Stimulated activated CD8-positive, alpha-beta memory T cell treated with anti-CD3 and anti-CD28 coated beads, Interleukin-2, amount 100 ng/mL, for 1 hour (primary cell): ENCODE measurements around the gene CYTH2.
"Not testable (repeated sequence)": the region's sequence is repeated elsewhere in the genome, so short reads cannot be mapped to it uniquely, and the experiment has no call there.

Experiments used
- DNase-seq, 2 donors: peaks; one replicate each; pipeline ENCODE4 v3.0.0-alpha.2; 2020; ENCODE audit warnings: low read depth in 2 of 2

The CYTH2 gene

GRCh38 chr19:48477067-48477685, 8.0 kb downstream of the CYTH2 start:
- no peak for DNase-seq

- no peak for DNase-seq
Measured at GRCh38 chr19:48477698-48478338, 8.6 kb downstream of the CYTH2 start.

- no peak for DNase-seq
Measured at GRCh38 chr19:48478339-48479256, 9.4 kb downstream of the CYTH2 start.

DNA sequence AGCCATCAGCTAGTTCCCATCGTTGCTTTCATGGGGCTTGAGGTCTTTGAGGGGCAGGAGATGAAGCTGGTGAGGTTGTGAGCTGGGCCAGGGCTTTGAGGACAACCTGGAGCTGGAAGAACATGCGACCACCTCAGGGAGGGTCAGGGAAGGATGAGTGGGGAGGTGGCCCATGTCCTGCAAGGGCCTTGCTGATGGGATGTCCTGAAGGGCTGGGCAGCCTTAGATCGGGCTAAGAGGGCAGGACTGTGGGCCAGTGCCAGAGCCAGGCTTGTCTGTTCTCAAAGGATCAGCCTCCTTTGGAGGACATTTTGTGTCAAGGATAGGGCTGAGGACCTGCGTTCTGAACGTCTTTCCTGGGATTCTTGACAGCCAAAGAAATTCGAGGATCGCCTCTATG, 10.5 kb downstream of the CYTH2 start:
- no peak for DNase-seq

- no peak for DNase-seq
Measured at GRCh38 chr19:48480183-48480557, 11.0 kb downstream of the CYTH2 start.

DNA sequence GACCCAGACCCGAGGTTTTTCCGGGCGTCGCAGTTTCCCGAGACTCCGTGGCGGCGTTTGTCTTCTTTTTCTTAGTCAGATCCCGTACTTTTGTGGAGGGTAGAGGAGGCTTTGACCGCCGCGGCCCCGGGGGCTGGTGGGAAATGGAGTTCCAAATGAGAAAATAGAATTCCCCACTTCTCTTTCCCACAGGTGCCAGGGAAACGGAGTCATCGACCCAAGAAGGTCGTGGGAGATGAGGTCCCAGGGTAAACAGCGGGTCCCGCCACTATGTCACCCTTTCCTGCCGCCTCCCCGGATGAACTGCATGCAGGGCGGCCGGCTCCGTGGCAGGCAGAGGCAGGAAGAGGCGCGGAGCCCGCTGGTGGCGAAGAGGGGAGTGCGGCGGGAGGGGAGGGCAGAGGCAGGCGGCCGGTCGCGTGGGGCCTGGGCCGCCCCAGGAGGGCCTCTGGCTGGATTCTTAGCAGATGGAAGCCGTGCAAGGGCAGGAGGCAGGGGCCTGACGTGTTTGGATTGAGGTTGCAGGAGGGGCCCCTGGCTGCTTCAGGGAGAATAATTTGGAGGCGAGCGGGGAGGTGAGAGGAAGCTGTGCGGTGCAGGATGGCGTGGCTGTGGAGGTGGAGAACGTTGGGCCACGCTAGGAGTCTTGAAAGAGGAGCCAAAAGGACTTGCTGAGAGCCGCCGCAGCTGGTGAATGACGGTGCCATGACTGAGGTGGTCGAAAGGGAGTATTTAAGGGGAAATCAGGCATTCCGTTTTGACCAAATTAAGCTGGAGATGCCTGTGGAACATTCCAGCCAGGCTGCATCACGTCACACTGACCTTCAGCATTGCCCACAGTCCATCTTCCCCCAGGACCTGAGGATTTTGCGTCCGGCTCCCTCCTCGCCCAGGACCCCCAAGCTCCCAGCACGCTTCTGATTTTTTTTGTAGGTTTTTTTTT, 11.7 kb downstream of the CYTH2 start:
- peak in 1 of 2 donors; percentile 38 for DNase-seq

GRCh38 chr19:48481846-48482639, 12.9 kb downstream of the CYTH2 start:
- DNase-seq: no peak

- DNase-seq: no peak
Measured at GRCh38 chr19:48483301-48483700, 14.1 kb downstream of the CYTH2 start.

DNA sequence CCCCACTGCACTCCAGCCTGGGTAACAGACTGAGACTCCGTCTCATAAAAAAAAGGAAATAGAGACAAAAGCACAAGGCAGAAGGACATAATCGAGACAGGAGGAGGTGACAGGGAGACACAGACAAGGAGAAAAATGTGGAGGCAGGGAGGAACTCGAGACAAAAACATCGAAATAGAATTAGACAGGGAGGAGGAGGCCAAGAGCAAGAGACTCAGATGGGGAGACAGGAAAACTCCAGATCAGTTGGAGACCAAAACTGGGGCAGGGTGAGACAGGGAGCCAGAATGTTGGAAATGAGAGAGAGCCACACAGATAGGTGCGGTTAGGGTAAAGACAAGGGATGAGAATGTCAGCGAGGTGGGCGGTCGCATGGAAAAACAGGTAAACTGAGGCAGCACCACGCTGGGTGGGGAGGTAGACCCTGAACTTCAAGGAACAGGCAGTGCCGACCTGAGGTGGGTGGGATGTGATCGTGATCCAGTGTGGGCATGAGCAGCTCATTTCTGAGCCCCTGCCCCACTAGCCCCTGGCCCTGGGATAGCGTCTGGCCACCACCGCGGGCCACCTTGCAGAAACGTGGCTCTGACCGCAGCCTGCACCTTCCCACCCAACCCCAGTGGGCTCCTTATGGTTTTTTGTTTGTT, 15.2 kb downstream of the CYTH2 start:
- DNase-seq: no peak

DNA sequence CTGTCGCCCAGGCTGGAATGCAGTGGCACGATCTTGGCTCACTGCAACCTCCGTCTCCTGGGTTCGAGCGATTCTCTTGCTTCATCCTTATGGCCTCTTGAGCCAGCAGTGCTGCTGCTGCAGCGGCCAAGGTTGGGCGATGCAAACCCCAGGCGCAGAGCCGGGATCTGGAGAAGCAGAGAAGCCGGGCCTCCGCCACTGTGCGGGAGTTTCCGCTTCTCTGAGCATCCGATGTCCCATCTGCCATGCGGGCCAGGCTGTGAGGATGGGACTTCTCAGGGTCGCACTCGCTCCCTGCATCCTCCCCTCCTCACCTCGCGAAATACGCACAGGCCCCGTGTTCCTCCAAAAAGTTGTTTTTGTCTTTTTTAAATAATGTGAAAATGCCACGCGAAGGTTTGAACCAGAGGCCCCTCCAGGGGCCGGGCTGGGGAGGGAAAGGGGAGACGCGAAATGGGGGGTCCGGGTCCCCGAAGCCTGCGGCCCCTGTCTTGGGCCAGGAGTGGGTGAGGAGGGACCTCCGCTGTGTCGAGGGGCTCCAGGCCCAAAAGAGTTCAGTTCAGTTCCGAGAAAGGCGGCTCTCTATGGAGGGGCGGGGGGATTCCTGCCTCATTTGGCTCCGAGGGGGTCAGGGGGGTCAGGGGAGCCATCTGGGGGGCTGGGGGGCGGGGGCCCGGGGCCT, 15.9 kb downstream of the CYTH2 start:
- DNase-seq: no peak

DNA sequence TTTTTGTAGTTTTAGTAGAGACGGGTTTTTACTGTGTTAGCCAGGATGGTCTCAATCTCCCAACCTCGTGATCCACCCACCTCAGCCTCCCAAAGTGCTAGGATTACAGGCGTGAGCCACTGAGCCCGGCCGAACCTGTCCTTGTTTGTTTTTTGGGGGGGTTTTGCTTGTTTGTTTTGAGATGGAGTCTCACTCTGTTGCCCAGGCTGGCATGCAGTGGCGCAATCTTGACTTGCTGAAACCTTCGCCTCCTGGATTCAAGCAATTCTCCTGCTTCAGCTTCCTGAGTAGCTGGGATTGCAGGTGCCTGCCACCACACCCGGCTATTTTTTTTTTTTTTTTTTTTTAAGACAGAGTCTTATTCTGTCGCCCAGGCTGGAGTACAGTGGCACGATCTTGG, 17.5 kb downstream of the CYTH2 start:
- not testable (repeated sequence) for DNase-seq

DNA sequence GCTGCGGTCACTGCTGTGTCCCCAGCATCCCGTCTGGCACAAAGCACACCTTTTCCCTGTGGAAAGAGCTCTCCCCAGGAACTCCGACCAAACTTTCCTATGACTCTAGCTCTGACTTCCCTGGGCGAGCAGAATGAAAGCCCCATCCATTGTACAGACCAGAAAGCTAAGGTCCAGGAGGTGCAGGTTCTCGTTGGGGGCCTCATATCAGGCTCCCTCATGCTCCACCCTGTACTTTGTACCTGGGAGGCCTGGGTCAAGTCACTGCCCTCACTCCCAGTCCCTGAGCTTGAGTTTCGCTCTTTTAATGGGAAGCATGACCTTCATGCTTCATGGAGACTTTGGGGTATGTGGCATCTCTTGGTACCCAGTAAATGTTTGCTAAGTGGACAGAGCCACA, 18.4 kb downstream of the CYTH2 start:
- DNase-seq: no peak

- no peak for DNase-seq
Measured at GRCh38 chr19:48487948-48488347, 18.8 kb downstream of the CYTH2 start.

DNA sequence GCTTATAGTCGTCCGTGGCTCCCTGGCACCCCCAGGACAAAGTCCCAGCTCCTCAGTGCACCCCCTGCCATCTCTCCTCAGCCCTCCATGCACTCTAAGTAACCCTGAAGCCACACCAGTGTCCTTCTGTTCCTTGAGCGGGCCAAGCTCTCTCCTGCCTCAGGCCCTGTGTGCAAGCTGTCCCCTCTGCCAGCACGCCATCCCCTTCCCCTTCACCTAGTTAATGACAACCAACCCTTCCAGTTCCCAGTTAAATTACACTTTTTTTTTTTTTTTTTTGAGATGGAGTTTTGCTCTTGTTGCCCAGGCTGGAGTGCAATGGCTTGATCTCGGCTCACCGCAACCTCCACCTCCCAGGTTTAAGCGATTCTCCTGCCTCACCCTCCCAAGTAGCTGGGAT, 19.3 kb downstream of the CYTH2 start:
- not testable (repeated sequence) for DNase-seq

DNA sequence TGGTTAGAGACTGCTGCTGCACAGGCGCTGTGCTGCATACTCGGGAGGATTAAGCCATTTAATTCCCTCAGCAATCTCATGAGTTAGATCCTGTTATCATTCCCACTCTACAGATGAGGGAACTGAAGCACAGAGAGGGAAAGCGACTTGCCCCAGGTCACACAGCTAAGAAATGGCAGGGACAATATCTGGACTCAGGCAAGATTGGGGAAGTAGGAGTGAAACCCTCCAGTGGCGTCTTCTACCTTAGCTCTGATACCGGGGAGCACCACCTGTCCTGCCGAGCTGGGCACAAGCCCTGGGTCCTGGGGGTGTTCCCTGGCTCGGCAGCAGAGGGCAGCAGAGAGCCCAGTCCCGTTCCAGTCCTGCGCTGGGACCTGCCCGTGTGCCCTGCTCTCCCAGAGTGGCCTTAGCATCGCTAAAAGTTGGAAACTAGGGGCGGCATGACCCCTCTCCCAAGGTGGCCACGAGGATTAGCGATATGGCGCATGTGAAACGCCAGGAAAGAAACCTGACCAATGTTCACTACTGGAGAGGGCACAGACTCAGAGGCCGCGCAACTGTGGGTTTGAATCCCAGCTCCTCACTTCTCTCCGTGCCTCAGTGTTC, 20.5 kb downstream of the CYTH2 start:
- DNase-seq: peak; percentile 56 to 59

- peak in 1 of 2 donors; percentile 43 for DNase-seq
Measured at GRCh38 chr19:48490981-48491792, 22.0 kb downstream of the CYTH2 start.

- DNase-seq: no peak
Measured at GRCh38 chr19:48491793-48492123, 22.6 kb downstream of the CYTH2 start.

GRCh38 chr19:48492925-48493717, 24.0 kb downstream of the CYTH2 start:
- peak; percentile 52 to 67 for DNase-seq
